GM19239 (cell line): Measurements from ENCODE around the gene EFCAB12.

Experiments
- DNase-seq: peaks from one replicate; pipeline ENCODE4 v3.0.0; 2011; ENCODE audit warnings: low spot score; ENCODE audit not compliant: insufficient read length
- FAIRE-seq: peaks from 2 replicates; lab custom pipeline; 2011; peaks lifted over from hg19 to GRCh38; lab: Jason Lieb, UNC

EFCAB12 gene

DNA sequence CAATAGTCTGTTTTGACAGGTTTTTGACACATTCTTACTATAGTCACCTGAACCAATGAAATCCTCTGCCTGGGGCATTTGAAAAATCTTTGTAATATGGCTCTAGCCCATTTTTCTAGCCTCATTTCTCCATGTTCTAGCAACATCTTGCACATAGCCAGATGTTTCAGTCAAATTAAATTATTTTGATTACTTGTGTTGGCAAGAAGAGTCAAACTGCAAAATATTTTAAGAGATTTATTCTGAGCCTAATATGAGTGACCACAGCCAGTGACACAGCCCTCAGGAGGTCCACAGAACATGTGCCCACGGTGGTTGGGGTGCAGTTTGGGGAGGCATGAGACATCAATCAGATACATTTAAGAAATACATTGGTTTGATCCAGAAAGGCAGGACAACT lies 18.5 kb upstream of the EFCAB12 start:
- FAIRE-seq (no peak), DNase-seq (no peak)

DNA sequence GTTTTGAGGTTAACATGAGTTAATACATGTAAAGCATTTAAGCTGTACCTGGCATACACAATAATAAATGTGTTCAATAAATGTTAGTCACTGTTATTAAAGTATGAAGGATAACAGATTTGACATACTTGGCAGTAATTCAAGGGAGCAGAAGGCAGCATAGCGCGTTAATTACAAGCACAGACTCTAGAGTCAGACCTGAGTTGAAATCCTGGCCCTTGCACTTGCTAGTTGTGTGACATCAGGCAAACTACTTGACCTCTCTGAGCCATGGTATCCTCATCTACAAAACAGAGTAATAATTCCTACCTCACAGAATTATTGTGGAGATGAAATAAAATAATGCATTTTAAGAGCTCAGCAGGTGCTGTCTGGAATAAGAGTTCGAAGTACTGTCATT lies 17.0 kb upstream of the EFCAB12 start:
- FAIRE-seq (no peak), DNase-seq (no peak)

DNA sequence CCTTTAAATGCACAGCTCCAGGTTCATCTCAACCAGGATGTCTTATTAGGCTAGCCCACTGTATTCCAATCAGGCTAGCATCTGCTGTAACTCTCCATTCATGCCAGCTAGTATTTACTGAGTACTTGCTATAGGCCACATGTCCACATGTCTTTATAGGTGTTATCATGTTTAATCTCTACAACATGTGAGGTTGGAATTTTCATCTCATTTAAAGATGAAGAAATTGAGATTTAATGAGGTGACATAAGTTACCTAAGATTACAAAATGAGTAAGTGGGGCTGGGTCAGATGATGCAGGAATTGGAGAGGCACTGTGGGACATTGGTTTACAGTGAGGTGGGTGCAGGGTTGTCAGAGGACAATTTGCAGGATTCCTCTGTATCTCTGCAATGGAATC lies 14.5 kb upstream of the EFCAB12 start:
- no peak for DNase-seq
- no peak for FAIRE-seq

GRCh38 chr3:129442486-129442885 lies 14.1 kb upstream of the EFCAB12 start:
- DNase-seq (no peak), FAIRE-seq (no peak)

DNA sequence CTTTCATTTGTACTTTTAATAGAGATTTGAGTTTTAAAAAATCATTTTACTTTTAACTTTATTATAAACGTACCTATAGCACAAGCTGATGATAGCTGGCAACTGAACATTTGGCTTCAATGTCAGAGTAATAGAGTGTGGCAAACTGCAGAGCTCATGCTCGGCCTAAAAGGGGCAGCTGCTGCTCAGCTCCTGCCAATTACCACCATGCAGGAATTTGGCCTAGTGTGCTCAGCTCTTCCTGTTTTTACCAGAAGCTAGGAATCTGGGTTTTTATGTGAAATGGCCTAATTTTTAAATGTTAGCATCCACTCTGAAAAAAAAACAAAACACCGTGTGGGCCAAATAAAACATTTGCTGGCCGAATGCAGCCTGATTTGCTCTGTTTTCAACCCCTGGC lies 13.3 kb upstream of the EFCAB12 start:
- FAIRE-seq (no peak), DNase-seq (no peak)

- FAIRE-seq (no peak), DNase-seq (no peak)
Observed at GRCh38 chr3:129441215-129441614, 12.8 kb upstream of the EFCAB12 start.

DNA sequence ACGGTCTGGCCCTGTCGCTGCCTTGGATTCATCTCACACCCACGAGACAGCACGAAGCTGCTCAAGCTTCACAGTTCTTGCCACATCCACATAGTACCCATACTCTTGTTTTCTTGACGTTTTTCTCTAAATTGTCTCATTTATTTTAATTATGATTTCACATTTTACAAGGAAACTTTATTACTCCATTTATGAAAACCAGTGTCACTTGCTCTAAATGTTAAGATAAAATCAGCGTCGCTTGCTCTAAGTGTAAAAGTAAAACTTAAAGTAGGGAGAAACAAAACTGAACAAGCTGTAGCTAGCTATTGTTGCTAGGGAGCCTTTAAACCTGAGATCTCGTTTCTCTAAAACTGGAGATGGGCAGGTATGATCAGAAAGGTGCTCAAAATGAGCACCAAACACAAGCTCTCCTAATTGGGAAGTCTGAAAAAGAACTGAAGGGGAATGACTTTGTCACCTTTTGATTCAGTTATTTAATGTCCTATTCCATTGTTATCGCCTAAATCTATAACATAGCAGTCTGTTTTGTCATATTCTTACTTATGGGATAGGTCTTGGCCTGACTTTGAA lies 12.3 kb upstream of the EFCAB12 start:
- DNase-seq (no peak), FAIRE-seq (peak; percentile 39)

DNA sequence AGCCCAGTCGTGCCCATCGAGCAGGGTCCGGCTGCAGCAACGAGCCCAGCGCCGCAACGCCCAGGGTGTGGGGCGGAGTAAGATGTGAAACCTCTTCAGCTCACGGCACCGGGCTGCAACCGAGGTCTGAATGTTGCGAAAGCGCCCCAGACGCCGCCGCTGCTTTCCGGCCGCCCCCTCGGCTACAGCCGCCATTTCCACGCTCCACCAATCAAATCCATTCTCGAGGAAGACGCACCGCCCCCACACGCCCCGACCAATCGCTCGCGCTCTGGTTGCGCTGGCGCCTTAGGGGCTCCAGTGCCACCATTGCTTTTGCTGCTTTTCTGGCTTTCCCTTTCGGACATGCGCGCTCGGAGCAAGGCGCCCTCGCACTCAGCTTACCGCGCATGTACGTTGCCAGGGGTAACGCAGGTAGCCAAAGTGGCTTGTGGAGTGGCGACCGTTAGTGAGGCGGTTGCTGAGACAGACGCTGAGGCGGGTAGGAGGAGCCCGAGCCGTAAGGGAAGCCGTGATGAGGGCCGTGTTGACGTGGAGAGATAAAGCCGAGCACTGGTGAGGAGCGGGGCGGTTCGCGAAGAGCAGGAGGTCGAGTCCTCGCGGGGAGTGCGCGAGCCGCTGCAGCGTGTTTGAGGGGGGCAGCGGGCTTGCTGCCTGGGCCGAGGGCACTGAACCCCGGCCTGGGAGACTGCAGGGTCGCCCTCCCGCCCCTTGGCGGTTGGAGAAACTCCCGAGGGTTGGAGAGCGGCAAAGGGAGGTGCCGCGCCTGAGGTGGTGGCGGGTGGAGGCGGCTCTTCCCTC lies 11.6 kb upstream of the EFCAB12 start, which contains the start of the genes IFT122 and MBD4:
Gene IFT122 (plus strand): TSS at position 408 of the 801 bp plus-strand sequence. CDS start 107 bp downstream, at position 515.
Gene MBD4 (minus strand): TSS at position 132 of the 801 bp plus-strand sequence. CDS start 115 bp downstream, at position 17.
- FAIRE-seq (peak; percentile 98), DNase-seq (peak; percentile 91)

DNA sequence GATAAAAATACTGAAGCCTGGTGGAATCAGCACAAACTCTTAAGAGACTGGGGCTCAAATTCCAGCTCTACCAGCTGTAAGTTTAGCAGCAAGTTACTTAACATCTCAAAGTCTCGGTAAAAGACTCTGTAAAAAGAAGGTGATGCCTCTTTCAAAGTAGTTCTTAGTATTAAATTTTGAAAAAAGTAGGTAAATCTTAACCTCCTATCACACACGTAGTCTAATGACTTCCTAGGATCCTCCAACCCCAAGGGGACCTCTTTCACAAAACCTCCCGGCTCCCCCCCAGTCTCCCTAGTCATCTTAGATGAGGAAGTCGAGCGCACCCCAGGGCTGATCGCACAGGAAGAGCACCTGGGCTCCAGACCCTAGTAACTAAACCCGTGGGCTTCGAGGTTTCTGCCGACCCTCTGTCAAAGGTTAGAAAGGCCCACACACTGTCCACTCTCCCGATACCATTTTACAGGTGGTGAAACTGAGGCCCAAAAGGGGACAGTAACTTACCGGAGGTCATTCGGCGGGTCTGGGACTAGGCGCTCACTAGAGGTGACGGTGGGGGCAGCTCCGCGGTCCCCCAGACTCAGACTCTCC lies 10.9 kb upstream of the EFCAB12 start:
- DNase-seq: no peak
- no peak for FAIRE-seq

DNA sequence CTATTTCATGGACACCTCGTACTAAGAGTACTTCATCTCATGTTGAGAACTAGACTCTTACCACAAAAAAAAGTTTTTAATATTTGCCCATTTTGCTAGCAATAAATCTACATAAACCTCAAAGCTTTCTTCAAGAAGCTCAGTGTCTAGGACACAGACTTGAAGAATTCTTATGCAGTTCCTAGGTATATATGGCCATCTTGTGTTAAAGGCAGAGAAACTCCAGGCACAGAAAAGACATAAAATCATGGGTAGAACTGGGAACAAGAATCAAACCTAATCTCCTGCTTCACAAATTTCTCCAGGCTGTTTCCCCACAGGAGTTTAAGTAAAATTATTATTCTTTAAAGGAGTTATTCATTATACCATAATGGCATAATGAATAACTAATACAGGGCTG lies 6.9 kb upstream of the EFCAB12 start:
- DNase-seq (no peak), FAIRE-seq (no peak)

GRCh38 chr3:129434140-129434539 lies 5.7 kb upstream of the EFCAB12 start:
- FAIRE-seq (no peak), DNase-seq (no peak)

DNA sequence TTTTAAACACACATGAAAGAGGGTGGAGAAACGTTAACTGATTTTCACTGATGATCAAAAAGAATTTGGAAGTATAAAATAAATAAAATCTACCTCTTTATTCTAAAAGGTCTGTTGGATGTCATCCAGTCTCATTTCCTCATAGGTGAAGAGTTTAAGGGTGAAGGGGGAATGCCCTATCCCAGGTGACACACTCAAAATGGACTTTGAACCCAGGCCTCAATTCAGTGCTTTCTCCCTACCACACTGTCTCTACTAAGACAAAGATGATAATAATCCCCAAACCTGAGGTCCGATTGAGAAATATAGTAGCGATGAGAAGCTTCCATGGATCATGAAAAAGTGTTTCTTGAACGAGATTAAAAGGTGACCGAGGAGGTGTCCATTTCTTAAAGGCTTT lies 5.1 kb upstream of the EFCAB12 start:
- DNase-seq (no peak), FAIRE-seq (no peak)

DNA sequence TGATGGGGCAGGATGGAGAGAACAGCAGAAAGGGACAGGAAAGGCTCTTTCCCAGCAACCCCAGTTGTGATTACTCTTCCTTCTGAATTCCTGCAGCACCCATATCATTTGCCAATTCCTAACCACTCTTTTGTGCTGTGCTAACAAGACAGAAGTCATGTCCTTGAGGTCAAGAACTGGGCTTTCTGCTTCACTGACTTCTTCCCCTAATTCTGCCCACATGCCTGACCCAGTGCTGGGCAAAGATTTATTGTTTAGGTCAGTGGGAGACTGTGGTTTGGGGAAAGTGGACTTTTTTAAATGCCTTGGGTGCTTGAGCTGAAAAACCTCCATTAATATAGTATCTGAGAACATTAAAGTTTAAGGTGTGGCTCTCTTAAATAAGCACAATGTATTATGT lies 4.2 kb upstream of the EFCAB12 start:
- DNase-seq (no peak), FAIRE-seq (no peak)

DNA sequence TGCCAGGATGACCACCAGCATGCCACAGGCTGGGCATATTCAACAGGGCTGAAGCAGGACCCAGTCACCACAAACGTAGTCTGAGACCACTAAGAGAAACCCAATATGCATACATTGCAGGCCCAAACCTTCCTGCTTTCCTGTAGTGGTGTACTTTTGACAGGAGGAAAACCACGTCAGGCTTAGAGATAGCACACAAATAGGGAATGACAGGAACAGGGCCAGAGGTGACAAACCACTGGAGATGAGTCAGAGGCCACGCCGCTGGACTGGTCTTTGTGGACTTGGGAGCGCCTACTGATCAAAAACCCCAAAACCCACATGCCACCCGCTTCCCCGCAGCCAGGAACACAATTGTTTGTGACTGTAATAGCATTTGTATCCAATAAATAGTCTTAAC lies 3.6 kb upstream of the EFCAB12 start:
- FAIRE-seq: no peak

GRCh38 chr3:129429602-129430001 lies 1.2 kb upstream of the EFCAB12 start:
- DNase-seq (no peak), FAIRE-seq (no peak)

More for the DNA sequence above, 3.6 kb upstream of the EFCAB12 start:
- DNase-seq: no peak

DNA sequence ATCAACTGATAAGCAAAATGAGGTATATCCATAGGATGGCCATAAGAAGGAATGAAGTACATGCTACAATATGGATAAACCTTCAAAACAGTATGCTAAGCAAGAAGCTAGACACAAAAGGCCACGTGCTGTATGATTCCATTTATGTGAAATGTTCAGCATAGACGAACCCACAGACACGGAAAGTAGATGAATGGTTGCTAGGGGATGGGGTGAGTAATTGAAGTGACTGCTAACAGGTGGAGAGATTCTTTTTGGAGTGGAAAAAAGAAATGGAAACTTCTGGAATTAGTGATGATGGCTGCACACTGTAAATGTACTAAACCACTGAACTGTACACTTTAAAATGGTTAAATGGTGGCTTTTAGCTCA lies 630 bp upstream of the EFCAB12 start:
- FAIRE-seq: peak; percentile 42
- DNase-seq: no peak

DNA sequence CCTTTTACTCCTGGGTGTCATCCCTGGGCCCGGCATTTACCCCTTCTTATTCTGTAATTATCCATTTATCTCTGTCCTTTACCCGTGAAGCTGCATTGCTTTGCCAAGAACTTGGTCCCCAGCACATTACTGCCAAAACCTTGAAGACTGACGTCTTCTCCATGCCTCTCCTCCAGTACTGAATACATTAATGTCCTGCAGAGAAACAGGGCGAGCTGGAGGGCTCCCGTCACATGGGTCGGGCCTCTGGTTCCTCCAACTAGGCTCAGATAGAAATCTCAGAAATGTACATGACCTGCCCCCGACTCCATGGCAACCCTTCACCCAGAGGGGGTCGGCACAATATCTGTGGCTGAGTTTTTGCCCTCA lies 445 bp downstream of the EFCAB12 start:
- no peak for DNase-seq
- no peak for FAIRE-seq

DNA sequence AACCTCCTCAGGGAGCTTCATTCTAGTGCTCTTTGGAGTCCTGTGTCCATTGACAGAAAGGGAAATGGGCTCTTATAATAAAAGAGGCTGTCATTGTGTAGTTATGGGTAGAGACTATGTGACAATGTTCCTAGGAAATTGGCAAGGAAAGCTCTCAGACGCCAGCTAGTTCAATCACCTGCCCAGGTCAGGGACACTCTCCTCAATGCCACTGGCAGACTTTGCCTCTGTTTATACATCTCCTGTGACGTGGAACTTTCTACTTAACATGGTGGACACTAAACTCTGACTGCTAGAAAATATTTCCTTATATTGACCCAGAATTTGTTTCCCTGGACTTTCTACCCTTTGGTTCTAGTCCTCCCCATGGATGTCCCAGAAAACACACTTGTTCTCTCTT lies 2.8 kb downstream of the EFCAB12 start:
- DNase-seq (no peak), FAIRE-seq (no peak)

DNA sequence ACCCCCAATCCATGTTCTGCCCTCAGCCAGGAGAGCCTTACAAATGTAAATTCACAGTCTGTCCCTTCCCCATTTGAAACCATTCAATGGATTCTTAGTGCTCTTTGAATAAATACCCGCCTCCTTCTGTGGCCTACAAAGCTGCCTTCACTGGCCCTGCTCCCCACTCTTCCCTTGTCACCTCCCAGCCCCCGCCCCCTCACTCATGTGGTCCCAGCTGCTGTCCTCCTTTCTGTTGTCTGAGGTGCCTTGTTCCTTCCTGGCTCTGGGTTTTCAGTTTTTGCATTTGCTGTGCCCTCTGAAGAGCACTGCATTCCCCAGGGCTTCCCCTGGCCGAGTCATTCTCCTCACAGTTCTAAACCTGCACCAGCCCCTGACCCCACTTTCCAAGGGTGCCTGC lies 3.2 kb downstream of the EFCAB12 start:
- FAIRE-seq (no peak), DNase-seq (no peak)

DNA sequence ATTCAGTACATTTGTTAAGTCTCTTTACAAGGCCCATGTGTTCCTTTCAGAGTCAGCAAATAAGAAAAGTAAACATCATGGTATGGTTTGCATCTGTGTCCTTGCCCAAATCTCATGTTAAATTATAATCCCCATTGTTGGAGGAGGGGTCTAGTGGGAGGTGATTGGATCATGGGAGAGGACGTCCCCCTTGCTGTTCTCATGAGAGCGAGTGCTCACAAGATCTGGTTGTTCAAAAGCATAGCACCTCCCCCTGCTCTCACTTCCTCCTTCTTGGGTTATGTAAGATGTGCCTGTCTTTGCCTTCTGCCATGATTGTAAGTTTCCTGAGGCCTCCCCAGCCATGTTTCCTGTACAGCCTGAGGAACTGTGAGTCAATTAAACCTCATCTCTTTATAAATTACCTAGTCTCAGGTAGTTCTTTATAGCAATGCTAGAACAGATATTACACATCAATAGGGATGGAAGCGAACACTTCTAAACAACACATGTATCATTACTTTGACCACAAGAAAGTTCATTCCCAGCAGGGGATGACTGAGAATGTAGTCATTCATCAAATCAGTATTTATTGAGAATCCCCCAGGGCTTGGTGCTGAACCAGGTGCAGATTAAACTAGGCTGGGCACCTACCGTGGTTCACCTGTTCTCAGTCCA lies 4.1 kb downstream of the EFCAB12 start:
- FAIRE-seq (peak; percentile 70), DNase-seq (no peak)

DNA sequence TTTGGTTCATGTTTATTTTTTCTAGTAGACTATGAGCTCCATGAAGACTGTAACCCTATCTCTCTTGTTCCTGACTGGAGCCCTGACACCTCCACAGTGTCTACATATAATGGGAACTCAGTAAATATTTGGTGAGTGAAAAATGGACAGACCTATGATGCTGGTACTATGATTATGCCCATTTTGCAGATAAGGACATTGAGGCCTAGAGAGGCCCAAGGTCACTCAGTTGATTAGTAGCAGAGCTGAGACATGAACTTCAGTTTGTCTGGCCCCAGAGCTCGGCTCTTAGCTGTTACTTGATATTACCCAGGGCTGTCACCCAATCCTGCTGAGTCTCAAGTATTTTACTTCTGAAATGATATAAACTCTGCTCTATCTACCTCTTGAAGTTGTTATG lies 5.5 kb downstream of the EFCAB12 start:
- FAIRE-seq: no peak
- DNase-seq: no peak
